ENCODE data around the gene GMDS.

- TF ChIP-seq, protein P1, sequence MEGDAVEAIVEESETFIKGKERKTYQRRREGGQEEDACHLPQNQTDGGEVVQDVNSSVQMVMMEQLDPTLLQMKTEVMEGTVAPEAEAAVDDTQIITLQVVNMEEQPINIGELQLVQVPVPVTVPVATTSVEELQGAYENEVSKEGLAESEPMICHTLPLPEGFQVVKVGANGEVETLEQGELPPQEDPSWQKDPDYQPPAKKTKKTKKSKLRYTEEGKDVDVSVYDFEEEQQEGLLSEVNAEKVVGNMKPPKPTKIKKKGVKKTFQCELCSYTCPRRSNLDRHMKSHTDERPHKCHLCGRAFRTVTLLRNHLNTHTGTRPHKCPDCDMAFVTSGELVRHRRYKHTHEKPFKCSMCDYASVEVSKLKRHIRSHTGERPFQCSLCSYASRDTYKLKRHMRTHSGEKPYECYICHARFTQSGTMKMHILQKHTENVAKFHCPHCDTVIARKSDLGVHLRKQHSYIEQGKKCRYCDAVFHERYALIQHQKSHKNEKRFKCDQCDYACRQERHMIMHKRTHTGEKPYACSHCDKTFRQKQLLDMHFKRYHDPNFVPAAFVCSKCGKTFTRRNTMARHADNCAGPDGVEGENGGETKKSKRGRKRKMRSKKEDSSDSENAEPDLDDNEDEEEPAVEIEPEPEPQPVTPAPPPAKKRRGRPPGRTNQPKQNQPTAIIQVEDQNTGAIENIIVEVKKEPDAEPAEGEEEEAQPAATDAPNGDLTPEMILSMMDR (IDR thresholded peaks at IDR 0.05; ENCODE audit: extremely low read depth in 1 of 2, insufficient read depth in 1 of 2, low read depth in 1 of 2, low read length in 2 of 2): no peak
- TF ChIP-seq JUN (IDR thresholded peaks at IDR 0.05; ENCODE audit: borderline replicate concordance, insufficient read depth, insufficient read length, low read depth): no peak
- TF ChIP-seq MAX (IDR thresholded peaks at IDR 0.05; ENCODE audit: insufficient read depth, insufficient read length): no peak
- TF ChIP-seq FOS (IDR thresholded peaks at IDR 0.05; ENCODE audit: borderline replicate concordance, insufficient read depth, low read length): no peak
- no peak for TF ChIP-seq EZH2 (IDR thresholded peaks at IDR 0.05; ENCODE audit: borderline replicate concordance, low read depth, low read length, severe bottlenecking)
- TF ChIP-seq POLR2AphosphoS5 (IDR thresholded peaks at IDR 0.05; ENCODE audit: insufficient read depth, low read depth, low read length): no peak
These were observed 340.5 kb downstream of the GMDS start for GRCh38 chr6:1904898-1905297.

Measured in endothelial cell of umbilical vein (primary cell).